IPS-NIHi7 (cell line): ENCODE results near the gene LGALS3.

Experiments used
- DNase-seq: peaks from one replicate; pipeline ENCODE4 v3.0.0; 2012; ENCODE audit warnings: mixed read lengths; ENCODE audit errors: extremely low spot score

Gene LGALS3

DNA sequence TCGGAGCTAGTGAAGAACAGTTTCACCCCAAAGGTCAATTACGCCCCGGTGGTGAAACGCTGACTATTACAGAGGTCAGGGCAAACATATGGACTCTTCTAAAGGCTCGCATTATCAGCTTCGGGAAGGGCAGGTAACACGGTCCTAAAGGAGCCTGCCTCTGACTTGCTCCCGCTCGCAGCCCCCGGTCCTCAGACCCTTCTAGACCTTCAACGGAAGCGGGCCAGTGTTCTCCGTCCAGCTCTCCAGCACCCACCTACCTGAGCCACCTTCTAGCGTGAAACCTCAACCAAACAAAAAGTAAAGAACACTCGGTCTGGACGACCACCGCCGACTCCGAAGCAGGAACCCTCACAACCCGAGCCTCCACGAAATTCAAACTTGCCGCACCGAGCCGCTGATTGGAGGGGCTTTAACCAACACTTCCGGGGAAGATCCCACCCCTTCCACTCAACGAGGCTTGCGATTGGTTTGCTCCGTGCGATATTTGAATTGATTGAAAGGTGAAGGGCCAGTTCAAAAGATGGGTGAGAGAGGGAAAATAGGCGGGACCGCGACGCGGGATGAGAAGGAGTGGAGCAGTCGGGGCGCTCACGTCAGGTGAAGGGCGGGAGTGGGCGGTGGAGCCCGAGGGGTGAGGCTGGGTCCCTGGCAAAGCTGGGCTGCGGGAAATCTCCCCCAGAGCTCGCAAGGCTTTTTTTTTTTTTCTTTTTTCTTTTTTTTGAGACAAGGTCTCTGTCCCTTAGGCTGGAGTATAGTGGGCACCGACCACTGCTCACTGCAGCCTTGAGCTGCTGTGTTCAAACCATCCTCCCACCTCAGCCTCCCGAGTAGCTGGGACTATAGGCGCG lies 62.4 kb downstream of the LGALS3 start, which contains the start of gene DLGAP5:
TSS of gene DLGAP5 (minus strand) at position 383 of the 851 bp plus-strand sequence. CDS start 2,406 bp downstream, outside the sequence.
- peak; percentile 97 for DNase-seq

DNA sequence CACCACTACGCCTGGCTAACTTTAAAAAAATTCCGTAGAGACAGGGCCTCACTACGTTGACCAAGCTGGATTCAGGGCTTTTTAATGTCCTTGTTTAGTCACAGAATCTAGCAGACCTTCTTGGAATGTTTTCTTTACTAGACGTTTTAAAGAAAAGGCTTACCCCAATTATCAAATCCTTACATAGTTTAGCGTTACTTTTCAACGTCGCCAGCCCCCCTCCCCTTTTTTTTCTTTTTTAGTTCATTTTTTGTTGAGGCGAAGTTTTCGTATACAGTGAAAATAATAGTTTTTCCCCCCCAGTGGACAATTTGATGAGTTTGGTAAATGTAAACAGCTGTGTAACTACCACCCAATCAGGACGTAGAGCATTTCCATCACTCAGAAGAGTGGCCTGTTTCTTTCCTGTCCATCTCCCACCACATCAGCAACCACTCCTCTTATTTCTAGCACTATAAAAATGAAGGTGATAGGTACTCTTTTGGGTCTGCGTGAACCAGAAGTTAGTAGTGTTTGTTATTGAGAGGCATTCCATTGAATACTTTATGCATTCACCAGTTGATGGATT lies 63.1 kb downstream of the LGALS3 start:
- no peak for DNase-seq

DNA sequence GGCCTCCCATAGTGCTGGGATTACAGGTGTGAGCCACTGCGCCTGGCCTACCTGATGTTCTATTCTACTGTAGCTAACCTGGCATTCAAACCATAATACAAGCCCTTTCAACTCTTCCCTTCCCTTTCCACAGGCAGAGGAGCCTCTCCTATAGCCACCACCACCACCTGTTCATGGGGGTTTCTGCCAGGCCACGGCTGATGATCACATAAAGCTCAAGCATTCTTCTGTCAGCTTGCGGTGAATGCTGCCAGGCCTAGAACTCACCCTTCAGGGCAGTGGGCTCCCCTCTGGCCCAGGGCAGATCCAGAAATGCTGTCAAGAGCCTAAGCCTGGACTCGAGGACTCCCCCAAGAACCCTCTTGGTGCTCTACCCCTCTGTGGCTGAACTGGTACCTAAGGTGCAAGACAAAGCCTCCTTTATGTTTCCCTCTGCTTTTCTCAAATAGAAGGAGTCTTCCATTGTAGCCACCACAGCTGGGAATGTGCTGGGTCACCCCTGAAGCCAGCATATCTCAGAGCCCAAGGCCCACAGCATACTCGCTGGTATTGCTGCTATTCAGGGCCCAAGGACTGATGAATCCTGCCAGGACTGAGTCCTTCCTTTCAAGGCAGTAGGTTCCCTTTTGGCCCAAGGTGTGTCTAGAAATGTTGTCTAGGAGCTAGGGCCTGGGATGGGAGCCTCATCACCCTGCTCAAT lies 65.8 kb downstream of the LGALS3 start:
- no peak for DNase-seq
